Gastrocnemius medialis (tissue), 4 donors: ENCODE measurements around the gene LGI1.

Source experiments
- POLR2A ChIP-seq, 2 donors: fragments of 450-650 bp; IDR thresholded peaks; one replicate each; pipeline ENCODE4 v1.6.1; 2017; ENCODE audit warnings: antibody characterized with exemption in 2 of 2, mild to moderate bottlenecking in 2 of 2, moderate library complexity in 2 of 2
- TF ChIP-seq, protein P1 (sequence below), 5 experiments: fragments of 450-650 bp in 3 of 5; fragments of 200-600 bp in 2 of 5; sonication (generic) in 2 of 5; IDR thresholded peaks in 4 of 5; conservative IDR thresholded peaks in 1 of 5; 1 replicate in 4 of 5; 2 replicates in 1 of 5; pipeline ENCODE4 v1.5.1; 2016 to 2019; ENCODE audit warnings: antibody characterized with exemption in 5 of 5, mild to moderate bottlenecking in 3 of 5, moderate library complexity in 3 of 5

DNA sequence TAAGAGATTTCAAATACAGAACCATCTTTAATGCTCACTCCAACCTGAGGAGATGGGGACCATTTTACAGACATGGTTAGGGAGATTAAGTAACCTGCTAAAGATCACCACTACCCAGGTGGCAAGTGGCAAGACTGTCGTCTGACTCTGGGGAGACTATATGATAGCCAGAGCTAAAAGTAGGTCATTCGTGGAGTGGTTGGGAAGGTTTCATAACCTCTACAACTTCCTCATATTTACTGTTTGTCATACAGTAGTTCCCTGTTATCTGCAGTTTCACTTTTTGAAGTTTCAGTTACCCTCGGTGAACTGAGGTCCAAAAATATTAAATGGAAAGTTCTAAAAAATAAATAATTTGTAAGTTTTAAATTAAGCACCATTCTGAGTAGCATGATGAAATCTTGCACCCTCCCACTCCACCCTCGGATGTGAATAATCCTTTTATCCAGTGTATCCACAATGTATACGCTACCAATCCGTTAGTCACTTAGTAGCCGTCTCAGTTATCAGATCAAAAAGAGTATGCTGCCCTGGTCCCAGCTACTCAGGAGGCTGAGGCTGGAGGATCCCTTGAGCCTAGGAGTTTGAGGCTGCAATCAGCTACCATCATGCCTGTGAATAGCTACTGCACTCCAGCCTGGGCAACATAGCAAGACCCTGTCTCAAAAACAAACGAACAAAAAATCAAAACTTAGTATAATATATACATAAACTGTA is 14.9 kb upstream of the LGI1 start:
- no peak for TF ChIP-seq POLR2A (IDR thresholded peaks at IDR 0.05)
- TF ChIP-seq, protein P1, sequence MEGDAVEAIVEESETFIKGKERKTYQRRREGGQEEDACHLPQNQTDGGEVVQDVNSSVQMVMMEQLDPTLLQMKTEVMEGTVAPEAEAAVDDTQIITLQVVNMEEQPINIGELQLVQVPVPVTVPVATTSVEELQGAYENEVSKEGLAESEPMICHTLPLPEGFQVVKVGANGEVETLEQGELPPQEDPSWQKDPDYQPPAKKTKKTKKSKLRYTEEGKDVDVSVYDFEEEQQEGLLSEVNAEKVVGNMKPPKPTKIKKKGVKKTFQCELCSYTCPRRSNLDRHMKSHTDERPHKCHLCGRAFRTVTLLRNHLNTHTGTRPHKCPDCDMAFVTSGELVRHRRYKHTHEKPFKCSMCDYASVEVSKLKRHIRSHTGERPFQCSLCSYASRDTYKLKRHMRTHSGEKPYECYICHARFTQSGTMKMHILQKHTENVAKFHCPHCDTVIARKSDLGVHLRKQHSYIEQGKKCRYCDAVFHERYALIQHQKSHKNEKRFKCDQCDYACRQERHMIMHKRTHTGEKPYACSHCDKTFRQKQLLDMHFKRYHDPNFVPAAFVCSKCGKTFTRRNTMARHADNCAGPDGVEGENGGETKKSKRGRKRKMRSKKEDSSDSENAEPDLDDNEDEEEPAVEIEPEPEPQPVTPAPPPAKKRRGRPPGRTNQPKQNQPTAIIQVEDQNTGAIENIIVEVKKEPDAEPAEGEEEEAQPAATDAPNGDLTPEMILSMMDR (IDR thresholded peaks at IDR 0.05 in 4 of 5, conservative IDR thresholded peaks at IDR 0.05 in 1 of 5), result no peak
